GM18907 (cell line): ENCODE results near the gene RNASEL.
"Not testable (repeated sequence)": the region's sequence is repeated elsewhere in the genome, so short reads cannot be mapped to it uniquely, and the experiment has no call there.

Experiments used
- ATAC-seq: cut with Tn5 transposase; IDR thresholded peaks from one replicate; pipeline ENCODE4 v1.9.1; 2021; ENCODE audit warnings: mild to moderate bottlenecking, moderate library complexity; ENCODE audit not compliant: unreplicated experiment

The RNASEL gene

DNA sequence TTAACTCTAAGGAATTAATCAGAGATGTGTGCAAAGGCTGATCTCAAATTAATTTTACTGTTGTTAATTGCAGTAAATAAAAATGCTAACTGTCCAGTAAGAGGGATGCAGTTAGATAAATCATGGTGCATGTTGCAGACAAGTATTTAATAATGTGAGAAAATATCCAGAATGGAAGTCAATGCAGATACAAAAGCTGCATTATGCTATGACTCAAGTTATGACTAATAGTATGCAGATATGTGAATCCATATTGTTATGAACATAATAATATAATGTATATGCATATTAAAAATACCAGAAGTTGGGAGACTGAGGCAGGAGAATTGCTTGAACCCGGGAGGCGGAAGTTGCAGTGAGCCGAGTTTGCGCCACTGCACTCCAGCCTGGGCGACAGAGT is 21.4 kb downstream of the RNASEL start:
- no peak for ATAC-seq

DNA sequence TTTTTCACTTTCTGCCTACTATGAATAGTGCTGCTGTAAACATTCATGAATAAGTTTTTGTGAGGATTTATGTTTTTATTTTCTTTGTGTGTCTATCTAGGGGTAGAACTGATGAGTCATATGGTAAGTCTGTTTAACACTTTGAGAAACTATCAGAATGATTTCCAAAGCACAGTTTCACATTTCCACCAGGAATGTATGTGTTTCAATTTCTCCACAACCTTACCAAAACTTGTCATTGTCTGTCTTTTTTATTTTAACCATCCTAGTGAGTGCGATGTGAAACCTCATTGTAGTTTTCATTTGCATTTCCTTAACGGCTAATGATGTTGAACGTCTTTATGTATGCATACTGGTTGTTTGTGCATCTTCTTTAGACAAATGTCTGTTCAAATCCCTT is 23.5 kb downstream of the RNASEL start:
- ATAC-seq = no peak

DNA sequence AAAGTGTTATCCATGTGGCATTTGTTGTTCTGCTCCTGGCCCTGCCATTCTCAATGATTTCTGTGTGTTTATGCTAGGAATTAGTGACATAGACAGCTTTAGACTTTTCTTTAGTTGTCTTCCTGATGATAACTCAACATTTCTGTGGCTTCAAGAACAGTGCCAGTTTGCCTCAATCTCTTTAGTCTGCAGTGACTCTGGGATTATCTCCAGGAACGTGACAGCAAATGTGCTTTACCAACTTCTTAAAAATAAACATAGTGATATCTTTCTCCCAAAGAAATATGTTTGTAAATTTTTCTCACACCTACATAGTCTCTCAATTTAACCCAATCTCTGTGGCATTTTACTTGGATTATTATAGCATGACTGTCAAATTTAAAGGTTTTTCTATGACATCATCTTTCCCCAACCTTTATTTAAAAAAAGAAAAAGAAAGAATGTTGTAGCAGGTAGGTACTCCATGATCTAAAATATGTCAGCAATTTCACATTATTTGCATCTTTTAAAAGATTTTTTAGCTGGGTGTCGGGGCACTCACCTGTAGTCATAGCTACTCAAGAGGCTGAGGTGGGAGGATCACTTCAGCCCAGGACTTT is 24.6 kb downstream of the RNASEL start:
- ATAC-seq = no peak

DNA sequence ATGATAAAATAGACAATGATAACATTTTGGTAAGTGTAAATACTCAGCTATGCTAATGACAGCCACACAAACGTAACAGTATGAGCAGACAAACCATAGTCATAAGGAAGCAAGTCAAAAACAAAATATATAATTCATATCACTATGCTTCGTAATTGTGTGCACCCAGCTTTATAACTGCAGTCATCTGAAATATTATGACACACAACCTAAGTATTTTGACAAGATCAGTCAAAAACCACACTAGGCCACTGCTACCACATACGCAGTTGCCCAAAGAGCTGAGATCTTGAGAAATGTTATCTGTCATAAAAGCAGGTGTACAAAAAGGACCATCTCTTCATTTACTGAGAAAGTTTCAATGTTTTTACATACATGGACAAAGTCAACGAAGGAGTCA is 26.0 kb downstream of the RNASEL start:
- no peak for ATAC-seq

DNA sequence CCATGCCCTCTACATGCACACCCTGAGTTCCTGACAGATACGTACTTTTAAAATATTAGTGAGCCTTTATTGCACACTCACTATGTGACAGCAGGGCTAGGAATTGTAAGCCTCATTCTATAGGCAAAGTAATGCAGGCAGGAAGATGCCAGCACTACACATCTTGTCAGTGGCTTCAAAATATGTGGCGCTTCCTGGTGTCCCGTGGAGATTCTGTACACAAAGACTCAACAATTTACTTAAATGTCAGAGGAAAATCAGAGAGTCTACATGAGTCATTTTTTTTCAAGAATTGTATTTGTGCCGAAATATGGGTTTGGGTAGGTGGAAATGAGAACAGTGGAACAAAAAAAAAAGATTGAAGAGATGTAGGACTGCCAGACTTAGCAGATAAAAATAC is 27.6 kb downstream of the RNASEL start:
- ATAC-seq = no peak

DNA sequence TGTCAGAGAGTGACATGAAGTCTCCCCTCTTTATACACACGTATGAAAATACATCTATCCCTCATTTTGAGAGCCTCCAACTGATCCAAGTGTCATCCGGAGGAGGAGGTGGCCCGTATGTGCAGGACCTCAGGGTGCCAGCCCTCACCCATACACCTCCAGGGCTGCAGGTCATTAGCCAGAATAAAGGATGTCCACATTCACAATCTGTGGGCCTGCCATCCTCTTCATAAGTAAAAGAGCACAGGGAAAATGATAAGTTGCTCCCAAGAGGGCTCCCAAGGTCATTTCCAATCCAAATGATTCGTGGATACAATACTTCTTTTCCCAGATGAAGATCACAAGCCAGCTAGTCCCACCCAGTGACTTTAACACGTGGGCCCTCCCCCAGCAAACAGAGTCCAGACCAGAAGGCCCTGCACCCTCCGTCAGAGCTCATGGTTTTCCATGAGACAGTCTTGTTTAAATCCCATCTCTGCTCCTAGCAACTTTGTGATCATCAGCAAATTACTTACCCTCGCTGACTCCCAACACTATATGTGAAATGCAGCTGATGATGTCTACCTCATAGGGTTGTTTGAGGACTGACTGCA is 28.6 kb downstream of the RNASEL start:
- no peak for ATAC-seq

DNA sequence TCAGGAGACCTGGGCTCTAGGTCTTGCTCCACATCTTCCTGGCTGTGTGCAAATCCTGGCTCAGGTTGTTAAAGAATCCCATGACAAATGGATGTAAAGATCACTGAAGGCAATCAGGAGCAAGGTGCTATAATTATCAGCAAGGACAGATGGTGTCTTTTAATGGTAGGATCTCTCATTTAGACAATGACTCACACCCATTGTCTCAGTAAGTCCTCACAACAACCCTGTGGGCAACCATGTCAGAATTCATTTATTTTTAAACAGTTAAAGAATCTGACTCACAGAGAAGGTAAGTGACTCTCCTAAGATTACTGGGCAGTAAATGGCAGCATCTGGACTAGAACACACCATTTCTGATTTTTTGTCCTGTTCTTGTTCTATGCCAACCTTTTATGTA is 32.8 kb downstream of the RNASEL start:
- ATAC-seq = no peak

DNA sequence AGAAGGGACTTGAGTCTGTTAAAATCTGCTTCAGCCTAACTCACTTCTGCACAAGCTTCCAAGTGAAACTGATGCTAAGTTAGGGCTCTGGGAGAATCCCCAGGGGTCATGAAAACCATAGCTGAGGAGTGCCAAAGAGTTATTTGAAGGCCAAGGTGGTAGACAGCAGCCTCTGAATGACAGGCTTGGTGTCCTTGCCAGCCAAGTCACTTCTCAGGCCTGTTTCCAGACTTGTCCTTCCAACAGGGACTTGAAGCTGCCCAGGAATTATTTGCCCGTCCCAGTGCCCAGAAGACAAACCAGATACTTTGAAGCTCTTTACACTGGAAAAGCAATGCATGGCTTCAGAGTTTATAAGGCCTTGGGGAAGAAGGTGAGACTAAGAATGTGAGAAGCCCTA is 33.6 kb downstream of the RNASEL start:
- ATAC-seq = no peak

DNA sequence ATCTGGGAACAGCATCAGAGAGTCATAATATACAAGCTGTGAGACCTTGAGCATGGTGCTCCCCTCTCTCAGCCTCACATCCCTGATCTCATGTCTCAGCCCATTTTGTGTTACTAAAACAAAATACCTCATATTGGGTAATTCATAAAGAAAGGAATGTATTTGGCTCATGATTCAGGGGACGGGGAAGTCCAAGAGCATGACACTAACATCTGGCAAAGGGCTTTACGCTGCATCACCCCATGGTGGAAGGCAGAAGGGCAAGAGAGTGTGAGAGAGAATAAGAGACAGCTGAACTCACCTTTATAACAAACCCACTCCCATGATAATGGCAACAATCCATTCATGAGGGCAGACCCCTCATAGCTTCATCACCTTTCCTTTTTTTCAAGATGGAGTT is 36.5 kb downstream of the RNASEL start:
- ATAC-seq = no peak

DNA sequence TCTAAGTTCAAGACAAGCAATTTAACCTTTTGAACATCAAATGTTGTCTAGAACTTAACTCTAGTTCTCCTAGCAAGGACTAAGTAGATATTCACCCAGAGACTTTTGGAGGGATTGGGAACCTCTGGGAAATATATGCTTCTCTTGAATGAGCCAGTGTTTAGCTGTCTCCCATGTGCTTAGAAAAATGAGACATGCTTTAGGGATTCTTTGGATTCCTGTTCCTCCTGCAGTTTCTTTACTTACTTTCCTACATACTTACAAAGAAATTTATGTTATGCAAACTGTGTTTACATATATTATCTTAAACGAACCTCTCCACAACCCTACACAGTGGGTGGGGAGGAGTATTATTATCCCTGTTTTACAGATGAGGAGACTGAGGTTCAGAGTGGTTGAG is 39.2 kb downstream of the RNASEL start:
- ATAC-seq = no peak

DNA sequence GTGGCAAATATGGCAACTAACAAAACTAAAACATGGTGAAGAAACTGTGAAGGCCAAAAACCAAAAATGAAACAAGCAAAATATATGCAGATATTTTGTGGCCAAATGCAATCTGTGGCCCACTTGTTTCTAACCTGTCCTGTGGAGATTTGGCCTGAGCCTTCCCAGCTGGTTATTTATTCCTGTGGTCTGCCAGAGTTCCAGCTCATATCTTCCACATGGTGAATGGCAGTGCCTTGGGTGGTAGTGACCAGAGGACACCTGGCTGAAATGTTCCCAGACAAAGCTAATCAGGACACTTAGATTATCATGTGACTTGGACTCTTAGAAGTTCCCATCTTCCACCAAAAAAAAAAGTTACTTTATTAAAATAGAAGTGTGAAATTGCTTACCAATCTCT is 39.7 kb downstream of the RNASEL start:
- no peak for ATAC-seq

DNA sequence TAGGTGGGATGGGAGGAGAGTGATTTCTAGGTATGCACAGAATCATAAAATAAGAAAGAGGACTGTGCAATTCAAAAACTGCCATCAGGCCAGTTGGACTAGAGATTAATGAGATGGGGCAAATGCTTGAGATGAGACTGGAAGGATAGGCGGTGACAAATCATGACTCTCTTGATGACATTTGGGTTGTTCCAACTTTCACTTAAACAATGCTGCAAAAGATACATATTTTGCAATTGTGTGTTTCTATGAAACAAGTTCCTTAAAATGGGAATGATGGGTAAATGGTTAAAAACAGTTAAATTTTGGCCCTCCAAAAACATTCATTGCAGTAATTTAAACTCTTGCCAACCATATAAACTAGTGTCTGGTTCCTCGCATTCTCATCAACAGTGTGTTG is 55.2 kb downstream of the RNASEL start:
- no peak for ATAC-seq

DNA sequence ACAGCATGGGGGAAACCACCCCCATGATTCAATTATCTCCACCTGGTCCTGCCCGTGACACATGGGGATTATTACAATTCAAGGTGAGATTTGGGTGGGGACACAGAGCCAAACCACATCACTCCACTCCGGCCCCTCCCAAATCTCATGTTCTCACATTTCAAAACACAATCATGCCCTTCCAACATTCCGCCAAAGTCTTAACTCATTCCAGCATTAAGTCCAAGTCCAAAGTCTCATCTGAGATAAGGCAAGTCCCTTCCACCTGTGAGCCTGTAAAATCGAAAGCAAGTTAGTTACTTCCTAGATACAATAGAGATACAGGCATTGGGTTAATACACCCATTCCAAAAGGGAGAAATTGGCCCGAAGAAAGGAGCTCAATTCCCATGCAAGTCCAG is 60.9 kb downstream of the RNASEL start:
- ATAC-seq = not testable (repeated sequence)

DNA sequence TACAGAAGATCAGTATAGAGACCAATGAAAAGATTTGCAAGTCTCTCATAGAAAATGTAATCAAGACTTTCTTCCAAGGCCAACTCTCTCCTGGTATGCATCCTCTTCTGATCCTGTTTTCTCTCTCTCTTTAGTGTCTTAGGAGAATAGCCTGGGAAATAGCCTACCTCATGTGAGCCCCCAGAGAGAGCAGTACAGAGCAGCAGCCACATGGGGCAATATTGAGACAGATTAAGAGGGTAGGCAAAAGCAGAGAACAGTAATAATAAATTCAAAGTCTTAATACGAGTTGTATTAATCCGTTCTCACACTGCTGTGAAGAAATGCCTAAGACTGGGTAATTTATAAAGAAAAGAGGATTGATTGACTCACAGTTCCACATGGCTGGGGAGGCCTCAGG is 61.4 kb downstream of the RNASEL start:
- no peak for ATAC-seq

DNA sequence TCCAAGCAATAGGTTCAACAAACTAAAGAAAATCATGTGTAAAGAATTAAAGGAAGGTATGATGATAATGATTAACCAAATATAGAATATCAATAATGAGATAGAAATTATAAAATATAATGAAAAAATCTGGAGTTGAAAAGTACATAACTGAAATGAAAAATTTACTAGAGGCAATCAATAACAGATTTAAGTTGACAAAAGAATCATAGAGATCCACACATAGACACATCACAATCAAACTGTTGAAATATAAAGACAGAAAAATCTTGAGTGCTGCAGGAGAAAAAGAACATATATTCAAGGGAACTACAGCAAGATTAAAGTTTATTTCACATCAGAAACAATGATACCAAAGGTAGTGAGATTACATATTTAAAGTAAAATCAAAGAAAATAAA is 63.7 kb downstream of the RNASEL start:
- ATAC-seq = no peak
